HepG2 (cell line): ENCODE results near the gene RPS28. TPM values are rescaled to one million over a fixed set of nuclear protein-coding genes. Genes with fewer than 3 reads are reported as not detected.
A peak's percentile ranks its signal among the peaks of the same experiment; 100 is the strongest.

Source experiments
- ETV5 ChIP-seq: IDR thresholded peaks from 2 replicates; pipeline ENCODE4 v1.6.1; 2018; ENCODE audit warnings: missing biosample characterization, missing genetic modification reagents, inconsistent platforms, borderline replicate concordance
- FOSL2 ChIP-seq: sonication (generic); formaldehyde crosslinking; IDR thresholded peaks from 2 replicates; pipeline ENCODE4 v1.4.0; 2020; ENCODE audit warnings: missing genetic modification reagents
- FOXK1 ChIP-seq: sonication (generic); formaldehyde crosslinking; IDR thresholded peaks from 2 replicates; pipeline ENCODE4 v1.4.0; 2020; ENCODE audit warnings: low read depth, missing genetic modification reagents, borderline replicate concordance
- KDM3A ChIP-seq: IDR thresholded peaks from 2 replicates; pipeline ENCODE4 v1.6.1; 2018; ENCODE audit warnings: low read depth, missing compliant biosample characterization
- MBD4 ChIP-seq: IDR thresholded peaks from 2 replicates; pipeline ENCODE4 v1.6.1; 2012; ENCODE audit warnings: low read length, inconsistent platforms, borderline replicate concordance
- MLLT10 ChIP-seq: sonication (generic); formaldehyde crosslinking; IDR thresholded peaks from 2 replicates; pipeline ENCODE4 v1.4.0; 2020; ENCODE audit warnings: missing genetic modification reagents
- NFIC ChIP-seq: IDR thresholded peaks from 2 replicates; pipeline ENCODE4 v1.6.1; 2012; ENCODE audit warnings: mild to moderate bottlenecking, low read length, inconsistent platforms
- NFYB ChIP-seq: sonication (generic); formaldehyde crosslinking; IDR thresholded peaks from 2 replicates; pipeline ENCODE4 v1.4.0; 2020; ENCODE audit warnings: missing genetic modification reagents
- RBAK ChIP-seq: sonication (generic); formaldehyde crosslinking; IDR thresholded peaks from 2 replicates; pipeline ENCODE4 v1.5.1; 2020; ENCODE audit warnings: mild to moderate bottlenecking, missing genetic modification reagents
- RXRB ChIP-seq: IDR thresholded peaks from 2 replicates; pipeline ENCODE4 v1.6.1; 2016; ENCODE audit warnings: borderline replicate concordance, missing genetic modification reagents, missing compliant biosample characterization
- SKI ChIP-seq: fragments of 450-650 bp; IDR thresholded peaks from one replicate; pipeline ENCODE4 v1.6.1; 2018; ENCODE audit warnings: mild to moderate bottlenecking; ENCODE audit not compliant: partially characterized antibody
- TBX2 ChIP-seq: sonication (generic); formaldehyde crosslinking; IDR thresholded peaks from 2 replicates; pipeline ENCODE4 v1.5.0; 2020; ENCODE audit warnings: missing genetic modification reagents, mild to moderate bottlenecking, borderline replicate concordance
- TGIF2 ChIP-seq: IDR thresholded peaks from 2 replicates; pipeline ENCODE4 v1.6.1; 2016; ENCODE audit warnings: control low read depth, missing compliant biosample characterization
- TP53 ChIP-seq: sonication (generic); formaldehyde crosslinking; conservative IDR thresholded peaks from 2 replicates; pipeline ENCODE4 v1.4.0; 2020; ENCODE audit warnings: missing genetic modification reagents
- USF2 ChIP-seq, 2 experiments: sonication (generic) in 1 of 2; formaldehyde crosslinking in 1 of 2; IDR thresholded peaks; 2 replicates each; pipeline versions ENCODE4 v1.5.1 to v1.6.1; 2011 to 2020; ENCODE audit warnings: borderline replicate concordance in 1 of 2, low read depth in 1 of 2, low read length in 1 of 2, mild to moderate bottlenecking in 1 of 2, missing genetic modification reagents in 1 of 2, moderate library complexity in 1 of 2
- ZBTB1 ChIP-seq: sonication (generic); formaldehyde crosslinking; IDR thresholded peaks from 2 replicates; pipeline ENCODE4 v1.4.0; 2020; ENCODE audit warnings: missing genetic modification reagents, borderline replicate concordance
- ZC3H13 ChIP-seq: sonication (generic); formaldehyde crosslinking; IDR thresholded peaks from 2 replicates; pipeline ENCODE4 v1.8.1; 2023; ENCODE audit warnings: mild to moderate bottlenecking, missing genetic modification reagents, moderate library complexity
- ZGPAT ChIP-seq: IDR thresholded peaks from 2 replicates; pipeline ENCODE4 v1.6.1; 2016; ENCODE audit warnings: mild to moderate bottlenecking
- ZNF101 ChIP-seq: sonication (generic); formaldehyde crosslinking; IDR thresholded peaks from 2 replicates; pipeline ENCODE4 v1.4.0; 2020; ENCODE audit warnings: mild to moderate bottlenecking, low read depth, missing genetic modification reagents, borderline replicate concordance
- ZNF468 ChIP-seq: sonication (generic); formaldehyde crosslinking; IDR thresholded peaks from 2 replicates; pipeline ENCODE4 v1.8.0; 2022; ENCODE audit warnings: mild to moderate bottlenecking, moderate library complexity, missing genetic modification reagents
- ZNF562 ChIP-seq: sonication (generic); formaldehyde crosslinking; IDR thresholded peaks from 2 replicates; pipeline ENCODE4 v1.8.0; 2022; ENCODE audit warnings: missing genetic modification reagents, borderline replicate concordance
- ZNF619 ChIP-seq: sonication (generic); formaldehyde crosslinking; IDR thresholded peaks from 2 replicates; pipeline ENCODE4 v1.4.0; 2020; ENCODE audit warnings: mild to moderate bottlenecking, missing genetic modification reagents
- ZNF639 ChIP-seq: conservative IDR thresholded peaks from 2 replicates; pipeline ENCODE4 v1.6.1; 2018; ENCODE audit warnings: missing genetic modification reagents
- ZNF674 ChIP-seq: sonication (generic); formaldehyde crosslinking; IDR thresholded peaks from 2 replicates; pipeline ENCODE4 v1.5.0; 2020; ENCODE audit warnings: low read depth, mild to moderate bottlenecking, missing genetic modification reagents
- ZNF768 ChIP-seq: sonication (generic); formaldehyde crosslinking; IDR thresholded peaks from 2 replicates; pipeline ENCODE4 v1.4.0; 2020; ENCODE audit warnings: missing genetic modification reagents
- polyA plus RNA-seq, 8 experiments: library from polyadenylated mRNA; depleted of rRNA in 3 of 8; stranded (reverse) in 7 of 8; unstranded in 1 of 8; fragments of >200 nt; fragmentation: Illumina TruSeq in 4 of 8; extraction: Trizol in 4 of 8; gene quantifications; 2 replicates each; pipeline versions ENCODE4 v1.2.1 to v1.2.3, GENCODE V29; 2011 to 2016; ENCODE audit warnings: low read depth in 4 of 8, missing spikeins in 1 of 8, mixed read lengths in 1 of 8; ENCODE audit not compliant: insufficient read depth in 1 of 8
- total RNA-seq, 5 experiments: library from RNA; depleted of rRNA; stranded (reverse); fragments of >200 nt; fragmentation: Illumina TruSeq; extraction: Trizol; gene quantifications; 2 replicates each; pipeline ENCODE4 v1.2.3, GENCODE V29; 2016; ENCODE audit warnings: low read depth in 1 of 5

RPS28 gene
- total and polyA plus RNA-seq, 2 of the 13 experiments (the other 11 are each of a cell fraction or from before 2014, with no cell fraction given) = 281 to 545 TPM

GRCh38 chr19:8307965-8308866, 13.1 kb upstream of the RPS28 start, which contains the start of gene CD320 (continued):
- TF ChIP-seq SKI (no peak), RBAK (CRISPR knock-in tag) (no peak), NFIC (no peak), ZNF768 (CRISPR knock-in tag) (peak; percentile 45; the same call in 1 of the 2 replicates), ZNF619 (CRISPR knock-in tag) (no peak), ZBTB1 (CRISPR knock-in tag) (no peak), KDM3A (CRISPR knock-in tag) (peak; percentile 54; the same call in 1 of the 2 replicates), TGIF2 (CRISPR knock-in tag) (peak; percentile 95), ZNF101 (CRISPR knock-in tag) (no peak; the same call in 1 of the 2 replicates), ZC3H13 (CRISPR knock-in tag) (peak; percentile 96), ZGPAT (CRISPR knock-in tag) (peak; percentile 94), ZNF639 (CRISPR knock-in tag) (0 out of 2 replicates have a peak, but pooled peaks have one; percentile 16), MLLT10 (CRISPR knock-in tag) (no peak), RXRB (CRISPR knock-in tag) (peak; percentile 38; the same call in 1 of the 2 replicates), TBX2 (CRISPR knock-in tag) (peak; percentile 95), FOXK1 (CRISPR knock-in tag) (peak; percentile 27; the same call in 1 of the 2 replicates), ZNF674 (CRISPR knock-in tag) (peak; percentile 93), TP53 (CRISPR knock-in tag) (peak; percentile 65; the same call in 1 of the 2 replicates), MBD4 (no peak), USF2 (IDR thresholded peaks at IDR 0.05; ENCODE audit: low read depth, low read length) (no peak; the same call in 1 of the 2 replicates), USF2 (CRISPR knock-in tag; IDR thresholded peaks at IDR 0.05; ENCODE audit: borderline replicate concordance) (peak; percentile 56), ZNF562 (CRISPR knock-in tag) (no peak), ZNF468 (CRISPR knock-in tag) (0 out of 2 replicates have a peak, but pooled peaks have one; percentile 94), FOSL2 (CRISPR knock-in tag) (peak; percentile 44), ETV5 (CRISPR knock-in tag) (peak; percentile 29; the same call in 1 of the 2 replicates), NFYB (CRISPR knock-in tag) (peak; percentile 87)
